HepG2 (cell line): ENCODE measurements around the gene DCUN1D4. TPM values are rescaled to one million over a fixed set of nuclear protein-coding genes. Genes with fewer than 3 reads are reported as not detected.

Experiments used
- ATAC-seq: fragments of 200-7000 bp; cut with Tn5 transposase; 3 replicates; pipeline ENCODE4 v1.9.1; 2020; ENCODE audit warnings: mild to moderate bottlenecking, moderate library complexity
- BruUV-seq: library from RNA; stranded (reverse); fragments of 400-500 nt; replicated peaks from 2 replicates; lab custom pipeline; 2021; lab: Mats Ljungman, UMichigan
- CTCF ChIA-PET: fragments of 300-600 bp; formaldehyde crosslinking; extraction: SDS; loops from one replicate; lab custom pipeline; 2021; ENCODE audit warnings: low total read pairs, inconsistent platforms, low intra/inter-chr PET ratio; lab: Yijun Ruan, JAX
- POLR2A ChIA-PET: fragments of 350-600 bp; sonication (Branson Sonifier 250); formaldehyde crosslinking; loops from one replicate; lab custom pipeline; 2020; ENCODE audit warnings: antibody characterized with exemption, inconsistent platforms; lab: Yijun Ruan, JAX
- DNase-seq: peaks from one replicate; pipeline ENCODE4 v3.0.0-alpha.2; 2015; ENCODE audit warnings: low spot score
- FAIRE-seq: peaks from 3 replicates; lab custom pipeline; 2011; peaks lifted over from hg19 to GRCh38; lab: Jason Lieb, UNC
- H2AFZ ChIP-seq: one replicate; pipeline ENCODE4 v1.6.1; 2011; ENCODE audit warnings: low read length, inconsistent platforms
- H3K27ac ChIP-seq: fragments of 300-600 bp; 3 replicates; pipeline ENCODE4 v1.8.0; 2011; ENCODE audit warnings: mixed run types, mild to moderate bottlenecking, mixed read lengths, low read length, inconsistent platforms; ENCODE audit not compliant: insufficient read depth; ENCODE audit errors: extremely low read length
- H3K27me3 ChIP-seq, 2 experiments: fragments of 200-600 bp in 1 of 2; 2 replicates in 1 of 2; 3 replicates in 1 of 2; pipeline versions ENCODE4 v1.6.0 to v1.8.0; 2011; ENCODE audit warnings: low read length in 2 of 2, mild to moderate bottlenecking in 2 of 2, moderate library complexity in 2 of 2, inconsistent platforms in 1 of 2; ENCODE audit not compliant: insufficient read depth in 2 of 2, control insufficient read depth in 1 of 2
- H3K36me3 ChIP-seq, 2 experiments: fragments of 200-600 bp in 1 of 2; replicated peaks in 1 of 2; 2 replicates in 1 of 2; 3 replicates in 1 of 2; pipeline versions ENCODE4 v1.5.1 to v1.8.0; 2011; ENCODE audit warnings: low read length in 2 of 2, inconsistent platforms in 1 of 2; ENCODE audit not compliant: insufficient read depth in 2 of 2, control insufficient read depth in 1 of 2
- H3K4me1 ChIP-seq: 2 replicates; pipeline ENCODE4 v1.5.1; 2012; ENCODE audit warnings: low read length, inconsistent platforms; ENCODE audit not compliant: insufficient read depth
- H3K4me2 ChIP-seq: 2 replicates; pipeline ENCODE4 v1.6.0; 2011; ENCODE audit warnings: low read depth, low read length, inconsistent platforms
- H3K4me3 ChIP-seq, 3 experiments: fragments of 200-600 bp in 1 of 3; sonication (generic), shearing (Covaris generic) in 1 of 3; replicated peaks in 1 of 3; 2 replicates each; pipeline ENCODE4 v1.5.1; 2011 to 2016; ENCODE audit warnings: low read length in 3 of 3, inconsistent platforms in 2 of 3, low read depth in 2 of 3, mild to moderate bottlenecking in 2 of 3, control low read depth in 1 of 3, mixed read lengths in 1 of 3; ENCODE audit not compliant: insufficient read depth in 1 of 3
- H3K79me2 ChIP-seq: one replicate; pipeline ENCODE4 v1.6.1; 2011; ENCODE audit warnings: low read length, inconsistent platforms; ENCODE audit not compliant: insufficient read depth
- H3K9ac ChIP-seq: 2 replicates; pipeline ENCODE4 v1.6.0; 2011; ENCODE audit warnings: mild to moderate bottlenecking, low read depth, low read length, inconsistent platforms; ENCODE audit not compliant: insufficient read depth
- H3K9me3 ChIP-seq: 2 replicates; pipeline ENCODE4 v1.5.1; 2012; ENCODE audit warnings: mild to moderate bottlenecking, low read length
- H4K20me1 ChIP-seq: 2 replicates; pipeline ENCODE4 v1.6.0; 2011; ENCODE audit warnings: inconsistent platforms, mild to moderate bottlenecking, low read length, moderate library complexity; ENCODE audit not compliant: insufficient read depth
- CENPT ChIP-seq: sonication (generic); formaldehyde crosslinking; IDR thresholded peaks from 2 replicates; pipeline ENCODE4 v1.8.0; 2022; ENCODE audit warnings: low read depth, mild to moderate bottlenecking, moderate library complexity, missing genetic modification reagents
- DNMT3B ChIP-seq: conservative IDR thresholded peaks from 2 replicates; pipeline ENCODE4 v1.6.1; 2016; ENCODE audit warnings: missing biosample characterization, control low read depth
- MIER2 ChIP-seq: IDR thresholded peaks from 2 replicates; pipeline ENCODE4 v1.6.1; 2016; ENCODE audit warnings: missing biosample characterization, missing genetic modification reagents
- PCBP2 ChIP-seq: fragments of 200-400 bp; formaldehyde crosslinking; optimal IDR thresholded peaks from 2 replicates; pipeline ENCODE3; 2018; ENCODE audit warnings: low read length, low read depth; ENCODE audit not compliant: poor library complexity, severe bottlenecking
- RBAK ChIP-seq: sonication (generic); formaldehyde crosslinking; IDR thresholded peaks from 2 replicates; pipeline ENCODE4 v1.5.1; 2020; ENCODE audit warnings: mild to moderate bottlenecking, missing genetic modification reagents
- RORA ChIP-seq: sonication (generic); formaldehyde crosslinking; IDR thresholded peaks from 2 replicates; pipeline ENCODE4 v1.5.0; 2020; ENCODE audit warnings: mild to moderate bottlenecking, missing genetic modification reagents, moderate library complexity
- SOX13 ChIP-seq, 3 experiments: fragments of 450-650 bp in 1 of 3; sonication (generic) in 1 of 3; formaldehyde crosslinking in 1 of 3; IDR thresholded peaks in 2 of 3; conservative IDR thresholded peaks in 1 of 3; 2 replicates each; pipeline versions ENCODE4 v1.5.0 to v1.6.1; 2016 to 2020; ENCODE audit warnings: antibody characterized with exemption in 1 of 3, mild to moderate bottlenecking in 1 of 3, missing compliant biosample characterization in 1 of 3, missing genetic modification reagents in 1 of 3, moderate library complexity in 1 of 3
- TCF7 ChIP-seq: sonication (generic); IDR thresholded peaks from 2 replicates; pipeline ENCODE4 v1.6.1; 2016; ENCODE audit warnings: antibody characterized with exemption, low read depth
- ZNF570 ChIP-seq: sonication (generic); formaldehyde crosslinking; IDR thresholded peaks from 2 replicates; pipeline ENCODE4 v1.4.0; 2020; ENCODE audit warnings: mild to moderate bottlenecking, missing genetic modification reagents, borderline replicate concordance
- ZNF577 ChIP-seq: sonication (generic); formaldehyde crosslinking; IDR thresholded peaks from 2 replicates; pipeline ENCODE4 v1.4.0; 2020; ENCODE audit warnings: mild to moderate bottlenecking, low read depth, missing genetic modification reagents, borderline replicate concordance
- ZNF614 ChIP-seq: IDR thresholded peaks from 2 replicates; pipeline ENCODE4 v1.6.1; 2018; ENCODE audit warnings: missing biosample characterization, missing genetic modification reagents, inconsistent platforms, borderline replicate concordance
- ZNF615 ChIP-seq: sonication (generic); formaldehyde crosslinking; IDR thresholded peaks from 2 replicates; pipeline ENCODE4 v1.5.0; 2020; ENCODE audit warnings: mild to moderate bottlenecking, missing genetic modification reagents, borderline replicate concordance
- ZNF713 ChIP-seq: sonication (generic); formaldehyde crosslinking; IDR thresholded peaks from 2 replicates; pipeline ENCODE4 v1.4.0; 2020; ENCODE audit warnings: mild to moderate bottlenecking, missing genetic modification reagents
- WGBS: methylation state at CpG from one replicate; pipeline ENCODE4 v1.1.6; 2017; ENCODE audit warnings: low lambda C conversion rate; 5-methylcytosine and 5-hydroxymethylcytosine counted together
- in situ Hi-C: cut with HindIII; loops from 2 replicates; pipeline ENCODE4 v1.10.0; 2017; ENCODE audit warnings: low pct_unique_long_range_greater_than_20kb; ENCODE audit not compliant: extremely low pct_ligation_motif_present
- intact Hi-C: fragments of 100-400 bp; cut with micrococcal nuclease; formaldehyde crosslinking; loops from one replicate; pipeline ENCODE4 v1.10.0; 2022; ENCODE audit not compliant: unreplicated experiment
- polyA plus RNA-seq, 8 experiments: library from polyadenylated mRNA; depleted of rRNA in 3 of 8; stranded (reverse) in 7 of 8; unstranded in 1 of 8; fragments of >200 nt; fragmentation: Illumina TruSeq in 4 of 8; extraction: Trizol in 4 of 8; gene quantifications; 2 replicates each; pipeline versions ENCODE4 v1.2.1 to v1.2.3, GENCODE V29; 2011 to 2016; ENCODE audit warnings: low read depth in 4 of 8, missing spikeins in 1 of 8, mixed read lengths in 1 of 8; ENCODE audit not compliant: insufficient read depth in 1 of 8
- total RNA-seq, 5 experiments: library from RNA; depleted of rRNA; stranded (reverse); fragments of >200 nt; fragmentation: Illumina TruSeq; extraction: Trizol; gene quantifications; 2 replicates each; pipeline ENCODE4 v1.2.3, GENCODE V29; 2016; ENCODE audit warnings: low read depth in 1 of 5
- TF ChIP-seq, protein P1 (sequence below): sonication (generic); formaldehyde crosslinking; IDR thresholded peaks from 2 replicates; pipeline ENCODE4 v1.4.0; 2020; ENCODE audit warnings: missing genetic modification reagents
- TF ChIP-seq, protein P2 (sequence below): sonication (generic); formaldehyde crosslinking; IDR thresholded peaks from 2 replicates; pipeline ENCODE4 v1.4.0; 2020; ENCODE audit warnings: missing genetic modification reagents, borderline replicate concordance
- TF ChIP-seq, protein P3 (sequence below): sonication (generic); formaldehyde crosslinking; IDR thresholded peaks from 2 replicates; pipeline ENCODE4 v1.4.0; 2020; ENCODE audit warnings: missing genetic modification reagents

The DCUN1D4 gene
- total and polyA plus RNA-seq, 2 of the 13 experiments (the other 11 are each of a cell fraction or from before 2014, with no cell fraction given): 27.9 to 44.4 TPM

DNA sequence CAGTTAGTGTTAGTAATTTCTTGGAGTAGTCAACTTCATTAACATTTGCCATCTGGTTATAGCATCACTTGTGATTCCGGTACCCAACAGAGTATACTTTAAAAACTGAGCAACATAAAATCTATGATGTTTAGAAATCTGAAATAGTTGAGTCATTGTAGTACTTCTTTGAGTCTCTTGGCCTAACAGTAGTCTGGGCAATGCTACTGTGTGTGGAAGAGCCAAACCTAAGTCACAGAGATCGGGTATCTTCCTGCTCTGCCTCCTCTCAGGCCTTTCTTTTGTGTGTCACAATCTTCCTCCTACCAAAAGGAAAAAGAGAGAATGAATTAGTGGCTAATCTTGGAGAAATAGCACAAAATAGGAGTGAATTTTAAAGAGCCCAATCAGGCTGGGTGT, 25.5 kb downstream of the DCUN1D4 start (continued):
- no peak for TF ChIP-seq ZNF615
- no peak for TF ChIP-seq ZNF577 (CRISPR knock-in tag)
- TF ChIP-seq MIER2 (CRISPR knock-in tag): no peak

DNA sequence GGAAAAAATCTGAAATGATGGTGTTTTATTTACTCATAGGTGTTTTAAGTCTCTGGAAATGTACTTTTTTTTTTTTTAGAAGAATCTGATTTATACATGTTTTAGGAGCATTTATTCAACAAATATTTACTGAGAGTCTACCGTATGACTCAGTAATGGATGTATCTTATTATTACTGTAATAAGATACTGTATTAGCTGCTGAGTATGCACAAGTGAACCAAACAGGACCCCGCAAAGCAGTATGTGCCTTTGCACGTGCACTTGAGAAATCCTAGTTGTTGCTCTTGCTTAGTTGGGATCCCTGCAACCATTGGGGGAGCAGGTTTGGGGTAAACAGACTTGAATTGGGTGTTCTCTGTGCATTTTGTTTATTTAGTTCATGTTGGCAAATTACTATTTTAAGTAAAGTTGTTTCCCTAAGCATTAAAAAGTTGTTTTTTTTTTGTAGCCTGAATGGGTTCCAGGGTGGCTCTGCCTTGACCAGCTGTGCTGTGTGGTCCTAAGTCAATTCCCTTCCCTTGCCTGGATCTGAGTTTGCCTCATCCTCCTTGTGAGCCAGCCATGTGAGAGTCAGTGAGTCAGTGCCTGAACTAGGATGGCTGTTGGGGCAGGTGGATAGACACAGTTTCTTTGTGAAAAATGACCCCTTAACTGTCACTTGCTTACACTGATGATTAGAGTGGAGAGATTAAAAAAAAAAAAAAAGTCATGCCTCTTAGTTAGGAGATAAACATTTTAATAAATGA, 27.7 kb downstream of the DCUN1D4 start:
- in situ Hi-C loops (no loop called here), intact Hi-C loops (no loop called here)
- no peak overlapping the region for H2AFZ ChIP-seq
- H3K9ac ChIP-seq: no peak overlapping the region
- H3K4me3 ChIP-seq: no peak overlapping the region
- H3K27me3 ChIP-seq: no peaks in the 10 kb centered on the region
- peaks cover 18 to 57% of the 10 kb centered on the region in 2 experiments for H3K36me3 ChIP-seq
- no peaks in the 10 kb centered on the region for H4K20me1 ChIP-seq
- H3K27ac ChIP-seq: no peak overlapping the region
- DNase-seq (no peak), FAIRE-seq (no peak), ATAC-seq (no peak)
- ChIA-PET POLR2A (no interaction called here), CTCF (no interaction called here)
- no peaks in the 10 kb centered on the region for H3K4me1 ChIP-seq
- no peak for TF ChIP-seq ZNF614 (CRISPR knock-in tag)
- TF ChIP-seq, protein P1, sequence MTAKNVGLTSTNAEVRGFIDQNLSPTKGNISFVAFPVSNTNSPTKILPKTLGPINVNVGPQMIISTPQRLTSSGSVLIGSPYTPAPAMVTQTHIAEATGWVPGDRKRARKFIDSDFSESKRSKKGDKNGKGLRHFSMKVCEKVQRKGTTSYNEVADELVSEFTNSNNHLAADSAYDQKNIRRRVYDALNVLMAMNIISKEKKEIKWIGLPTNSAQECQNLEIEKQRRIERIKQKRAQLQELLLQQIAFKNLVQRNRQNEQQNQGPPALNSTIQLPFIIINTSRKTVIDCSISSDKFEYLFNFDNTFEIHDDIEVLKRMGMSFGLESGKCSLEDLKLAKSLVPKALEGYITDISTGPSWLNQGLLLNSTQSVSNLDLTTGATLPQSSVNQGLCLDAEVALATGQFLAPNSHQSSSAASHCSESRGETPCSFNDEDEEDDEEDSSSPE (CRISPR knock-in tag): no peak
- no peak for TF ChIP-seq TCF7
- TF ChIP-seq, protein P2, sequence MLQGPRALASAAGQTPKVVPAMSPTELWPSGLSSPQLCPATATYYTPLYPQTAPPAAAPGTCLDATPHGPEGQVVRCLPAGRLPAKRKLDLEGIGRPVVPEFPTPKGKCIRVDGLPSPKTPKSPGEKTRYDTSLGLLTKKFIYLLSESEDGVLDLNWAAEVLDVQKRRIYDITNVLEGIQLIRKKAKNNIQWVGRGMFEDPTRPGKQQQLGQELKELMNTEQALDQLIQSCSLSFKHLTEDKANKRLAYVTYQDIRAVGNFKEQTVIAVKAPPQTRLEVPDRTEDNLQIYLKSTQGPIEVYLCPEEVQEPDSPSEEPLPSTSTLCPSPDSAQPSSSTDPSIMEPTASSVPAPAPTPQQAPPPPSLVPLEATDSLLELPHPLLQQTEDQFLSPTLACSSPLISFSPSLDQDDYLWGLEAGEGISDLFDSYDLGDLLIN (CRISPR knock-in tag): no peak
- TF ChIP-seq ZNF570 (CRISPR knock-in tag): no peak
- no peak for TF ChIP-seq DNMT3B
- TF ChIP-seq ZNF713 (CRISPR knock-in tag): no peak
- TF ChIP-seq, protein P3, sequence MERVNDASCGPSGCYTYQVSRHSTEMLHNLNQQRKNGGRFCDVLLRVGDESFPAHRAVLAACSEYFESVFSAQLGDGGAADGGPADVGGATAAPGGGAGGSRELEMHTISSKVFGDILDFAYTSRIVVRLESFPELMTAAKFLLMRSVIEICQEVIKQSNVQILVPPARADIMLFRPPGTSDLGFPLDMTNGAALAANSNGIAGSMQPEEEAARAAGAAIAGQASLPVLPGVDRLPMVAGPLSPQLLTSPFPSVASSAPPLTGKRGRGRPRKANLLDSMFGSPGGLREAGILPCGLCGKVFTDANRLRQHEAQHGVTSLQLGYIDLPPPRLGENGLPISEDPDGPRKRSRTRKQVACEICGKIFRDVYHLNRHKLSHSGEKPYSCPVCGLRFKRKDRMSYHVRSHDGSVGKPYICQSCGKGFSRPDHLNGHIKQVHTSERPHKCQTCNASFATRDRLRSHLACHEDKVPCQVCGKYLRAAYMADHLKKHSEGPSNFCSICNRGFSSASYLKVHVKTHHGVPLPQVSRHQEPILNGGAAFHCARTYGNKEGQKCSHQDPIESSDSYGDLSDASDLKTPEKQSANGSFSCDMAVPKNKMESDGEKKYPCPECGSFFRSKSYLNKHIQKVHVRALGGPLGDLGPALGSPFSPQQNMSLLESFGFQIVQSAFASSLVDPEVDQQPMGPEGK: no peak
- no peak for TF ChIP-seq SOX13 (IDR thresholded peaks at IDR 0.05)
- TF ChIP-seq SOX13 (CRISPR knock-in tag; conservative IDR thresholded peaks at IDR 0.05 in 1 of 2, IDR thresholded peaks at IDR 0.05 in 1 of 2): no peak
- no peak for TF ChIP-seq RBAK (CRISPR knock-in tag)
- no peak for TF ChIP-seq RORA (CRISPR knock-in tag)
- no peak for TF ChIP-seq PCBP2
- no peak for TF ChIP-seq CENPT
- H3K9me3 ChIP-seq: no peaks in the 10 kb centered on the region
- WGBS: 95% methylated on average over 3 of the region's 3 CpGs
- H3K4me2 ChIP-seq: no peak overlapping the region
- H3K79me2 ChIP-seq: no peaks in the 10 kb centered on the region
- no TSS peak for BruUV-seq
